HG02852 (cell line): Measurements from ENCODE around the gene MYL4.
"Not testable (repeated sequence)": the region's sequence is repeated elsewhere in the genome, so short reads cannot be mapped to it uniquely, and the experiment has no call there.

Experiments used
- ATAC-seq: cut with Tn5 transposase; IDR thresholded peaks from one replicate; pipeline ENCODE4 v1.9.1; 2021; ENCODE audit warnings: mild to moderate bottlenecking, moderate library complexity; ENCODE audit not compliant: unreplicated experiment

The MYL4 gene

DNA sequence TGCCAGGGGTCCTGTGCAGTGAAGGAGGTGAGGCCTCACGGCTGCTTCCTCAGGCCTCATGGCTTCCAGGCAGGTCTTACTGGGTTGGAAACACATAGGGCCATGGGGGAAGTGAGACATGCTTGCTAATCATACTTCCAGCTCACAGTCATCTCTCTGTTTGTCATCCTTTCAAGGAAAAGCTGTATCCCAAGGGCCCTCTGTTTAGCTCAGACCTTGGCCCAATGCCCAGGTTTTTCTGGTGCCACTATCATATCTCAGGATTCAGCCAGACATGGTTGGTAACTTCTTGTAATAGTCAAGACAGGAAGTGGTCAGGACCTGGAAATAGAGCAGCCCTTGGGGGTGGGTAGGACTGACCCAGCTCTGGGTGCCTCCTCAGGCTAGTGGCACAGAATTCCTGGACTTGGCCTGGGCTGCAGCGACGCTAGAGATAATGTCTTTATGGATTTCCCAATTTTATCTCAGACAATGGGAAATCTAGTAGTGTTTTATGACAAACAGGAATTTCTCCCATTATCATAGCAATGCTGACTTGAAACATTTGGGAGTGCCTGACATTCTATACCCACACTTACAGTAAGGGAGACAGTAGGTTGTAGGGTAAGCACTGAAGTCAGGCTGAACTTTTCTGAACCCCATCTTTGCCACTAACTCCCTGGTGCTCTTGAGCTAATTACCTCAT, 31.0 kb downstream of the MYL4 start:
- ATAC-seq, result no peak

DNA sequence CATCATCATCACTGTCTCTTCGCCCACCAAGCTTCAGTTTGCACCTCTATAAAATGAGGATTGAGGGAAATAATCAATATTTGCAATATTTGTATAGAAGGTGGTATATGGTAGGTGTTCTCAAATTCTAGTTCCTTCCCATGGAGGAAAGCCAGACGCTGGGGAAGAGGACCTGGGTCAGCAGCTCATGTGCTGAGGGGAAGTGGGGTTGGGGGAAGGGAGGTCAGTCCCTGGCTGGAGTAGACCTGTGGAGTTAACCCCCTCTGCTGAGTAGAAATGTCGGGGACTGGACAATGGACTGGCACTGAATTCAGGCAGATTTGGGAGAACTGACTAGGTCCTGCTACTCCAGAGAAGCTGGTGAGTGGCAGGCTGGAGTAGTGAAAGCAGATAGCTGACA, 31.7 kb downstream of the MYL4 start:
- ATAC-seq, result no peak

DNA sequence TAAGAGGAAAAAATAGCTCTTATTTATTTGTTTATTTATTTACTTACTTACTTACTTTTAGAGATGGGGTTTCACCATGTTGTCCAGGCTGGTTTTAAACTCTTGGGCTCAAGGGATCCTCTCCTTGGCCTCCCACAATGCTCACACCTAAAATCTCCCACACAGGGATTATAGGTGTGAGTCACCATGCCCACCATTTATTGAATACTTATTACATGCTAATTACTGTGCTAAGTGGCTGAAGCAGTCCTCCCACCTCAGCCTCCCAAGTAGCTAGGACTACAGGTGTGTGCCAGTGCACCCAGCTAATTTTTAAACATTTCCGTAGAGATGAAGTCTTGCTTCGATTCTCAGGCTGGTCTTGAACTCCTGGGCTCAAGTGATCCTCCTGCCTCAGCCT, 33.5 kb downstream of the MYL4 start:
- ATAC-seq, result no peak

DNA sequence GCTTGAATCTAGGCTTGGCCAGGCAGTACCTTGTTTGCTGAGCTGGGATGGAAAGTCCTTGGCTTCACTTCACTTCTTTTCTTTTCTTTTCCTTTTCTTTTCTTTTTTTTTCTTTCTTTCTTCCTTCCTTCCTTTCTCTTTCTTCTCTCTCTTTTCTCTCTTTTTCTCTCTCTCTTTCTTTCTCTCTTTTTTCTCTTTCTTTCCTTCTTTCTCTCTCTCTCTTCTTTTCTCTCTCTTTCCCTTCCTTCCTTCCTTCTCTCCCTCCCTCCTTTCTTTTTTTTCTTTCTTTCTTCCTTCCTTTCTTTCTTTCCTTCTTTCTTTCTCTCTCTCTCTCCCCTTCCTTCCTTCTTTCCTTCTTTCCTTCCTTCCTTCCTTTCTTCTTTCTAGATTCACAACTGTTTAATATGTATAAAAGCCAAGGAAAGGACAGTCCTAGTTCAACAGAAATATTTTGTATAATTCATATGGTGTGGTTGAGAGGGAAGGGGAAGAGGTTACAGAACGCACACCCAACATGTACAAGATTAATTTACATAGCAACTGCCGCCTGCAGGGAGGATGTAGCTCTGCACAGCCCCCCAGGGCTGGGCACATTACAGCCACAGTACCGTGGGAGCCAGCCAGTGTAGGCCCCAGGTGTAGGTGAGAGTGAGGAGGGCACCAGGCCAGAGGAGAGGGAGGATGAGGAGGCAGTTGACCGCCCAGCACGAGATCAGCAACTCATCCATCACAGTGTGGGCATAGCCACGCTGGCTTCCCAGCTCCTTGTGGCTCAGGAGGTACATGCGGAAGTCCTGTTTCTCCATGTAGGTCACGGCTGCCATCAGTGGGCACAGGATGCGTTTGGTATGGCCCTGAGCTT, 34.8 kb downstream of the MYL4 start:
- ATAC-seq, result no peak

DNA sequence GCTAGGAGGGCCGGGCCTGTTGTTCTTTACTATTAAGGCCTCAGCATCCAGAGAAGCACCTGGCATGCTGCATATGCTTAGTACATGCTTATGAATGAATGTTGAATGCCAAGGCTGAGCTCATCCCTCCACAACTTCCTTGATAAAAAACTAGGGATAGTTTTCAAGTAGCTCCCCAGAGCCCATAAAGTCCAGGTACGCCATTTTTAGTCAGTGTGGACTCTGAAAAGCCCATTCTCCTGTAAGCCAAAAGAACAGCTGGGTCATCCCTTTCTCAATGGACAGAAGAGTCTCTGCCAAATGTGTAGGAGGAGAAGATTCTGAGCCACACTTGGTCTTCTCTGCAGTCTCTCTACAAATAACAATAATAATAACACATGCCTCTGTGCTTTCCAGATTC, 35.5 kb downstream of the MYL4 start:
- ATAC-seq, result no peak

DNA sequence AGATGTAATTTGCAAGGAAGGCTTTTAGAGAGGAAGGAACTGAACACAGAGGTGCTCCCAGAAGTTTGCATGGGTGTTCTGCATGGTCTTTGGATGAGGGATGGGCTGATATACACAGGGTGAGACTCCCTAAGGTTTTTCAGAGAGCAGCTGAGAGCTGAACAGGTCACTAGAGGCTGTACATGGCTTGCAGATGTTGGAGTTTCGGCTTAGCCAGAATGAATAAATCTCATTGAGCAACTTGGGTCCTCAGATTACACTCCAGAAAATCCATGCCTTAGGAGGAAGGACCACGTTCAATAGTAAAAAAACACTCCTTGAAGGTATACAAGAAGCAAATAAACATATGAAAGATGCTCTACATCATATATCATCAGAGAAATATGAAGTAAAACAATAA, 37.0 kb downstream of the MYL4 start:
- ATAC-seq, result no peak

DNA sequence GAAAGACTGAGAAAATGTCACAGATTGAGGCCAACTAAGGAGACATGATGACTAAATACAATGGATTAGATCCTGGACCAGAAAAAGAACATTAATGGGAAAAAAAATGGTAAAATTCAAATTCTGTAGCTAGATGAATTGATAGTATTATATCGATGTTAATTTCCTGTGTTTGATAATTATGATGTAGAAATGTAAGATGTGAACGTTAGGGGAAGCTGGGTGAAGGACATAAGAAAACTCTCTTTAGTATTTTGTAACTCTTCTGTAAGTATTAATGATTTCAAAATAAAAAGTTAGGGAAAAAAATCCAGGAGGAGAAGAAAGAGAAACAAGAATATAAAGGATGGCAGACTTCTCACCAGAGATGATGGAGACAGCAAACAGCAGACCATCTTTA, 41.7 kb downstream of the MYL4 start:
- no peak for ATAC-seq

DNA sequence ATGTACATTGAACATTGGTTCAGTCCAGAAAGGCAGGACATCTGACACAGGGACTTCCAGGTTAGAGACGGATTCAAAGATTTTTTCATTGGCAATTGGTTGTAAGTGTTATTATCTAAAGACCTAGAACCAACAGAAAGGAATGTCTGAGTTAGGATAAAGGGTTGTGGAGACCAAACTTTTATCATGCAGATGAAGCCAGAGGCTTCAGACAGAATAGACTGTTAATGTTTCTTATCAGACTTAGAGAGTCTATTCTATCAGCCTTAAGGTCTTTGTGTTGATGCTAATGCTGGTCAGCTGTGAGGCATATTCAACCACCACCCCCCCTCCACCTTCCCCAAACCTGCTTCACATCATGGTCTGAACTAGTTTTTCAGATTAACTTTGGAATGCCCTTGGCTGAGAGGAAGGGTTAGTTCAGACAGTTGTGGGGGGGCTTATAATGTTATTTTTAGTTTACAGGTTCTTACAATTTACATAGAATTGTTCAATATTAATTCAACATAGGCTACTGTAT, 42.3 kb downstream of the MYL4 start:
- ATAC-seq, result no peak

DNA sequence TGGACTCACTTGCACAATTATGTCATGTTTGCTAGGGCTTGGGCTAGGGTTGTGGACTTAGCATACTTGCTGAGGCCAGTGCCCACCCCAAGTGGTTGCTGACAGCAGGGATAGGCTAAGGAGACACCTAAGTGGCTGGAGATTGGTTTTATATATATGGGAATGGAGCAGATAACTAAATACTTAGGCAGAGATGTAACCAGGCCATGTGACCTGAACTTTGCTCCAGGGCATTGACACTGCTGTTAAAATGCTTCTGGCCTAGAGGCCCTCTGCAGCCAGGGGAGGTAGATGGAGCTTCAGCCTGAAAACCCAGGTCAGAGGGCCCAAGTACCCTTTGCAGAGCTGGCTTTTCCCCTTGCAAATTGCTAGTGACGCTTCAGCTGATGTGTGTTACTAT, 43.1 kb downstream of the MYL4 start:
- no peak for ATAC-seq

DNA sequence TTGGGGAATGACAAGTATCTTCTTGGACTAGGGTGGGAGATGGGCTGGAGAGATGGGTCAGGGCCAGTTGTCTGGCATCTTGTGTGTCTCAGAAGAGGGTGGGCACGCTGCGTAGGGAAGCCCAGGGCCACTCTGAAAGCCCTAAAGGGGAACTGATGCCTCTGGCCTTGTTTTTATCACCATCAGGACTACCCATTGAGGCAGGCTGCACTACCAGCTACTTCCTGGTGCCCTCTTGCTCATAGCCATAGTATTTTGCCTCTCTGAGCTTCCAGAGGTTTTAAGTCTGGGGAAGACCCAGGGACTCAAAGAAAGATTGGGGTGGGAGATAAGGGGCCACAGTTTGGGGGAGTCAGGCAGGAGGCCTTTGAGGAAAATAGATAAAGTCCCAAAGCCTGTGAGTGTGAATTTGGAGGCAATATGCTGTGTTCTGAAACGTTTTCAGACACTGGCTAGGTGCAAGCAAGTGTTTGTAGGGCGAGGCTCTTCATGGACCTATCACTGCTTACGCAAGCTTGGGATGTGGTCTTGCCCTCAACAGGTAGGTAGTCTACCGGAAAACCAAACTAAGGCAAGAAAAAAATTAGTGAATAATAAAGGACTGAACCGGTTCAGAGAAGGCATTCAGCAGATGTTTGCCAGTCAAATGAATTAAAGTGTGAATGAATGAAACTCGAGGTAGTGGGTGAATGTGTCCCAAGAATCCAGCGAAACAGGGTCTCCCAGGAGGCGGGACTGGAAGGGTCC, 43.8 kb downstream of the MYL4 start:
- ATAC-seq, result no peak

DNA sequence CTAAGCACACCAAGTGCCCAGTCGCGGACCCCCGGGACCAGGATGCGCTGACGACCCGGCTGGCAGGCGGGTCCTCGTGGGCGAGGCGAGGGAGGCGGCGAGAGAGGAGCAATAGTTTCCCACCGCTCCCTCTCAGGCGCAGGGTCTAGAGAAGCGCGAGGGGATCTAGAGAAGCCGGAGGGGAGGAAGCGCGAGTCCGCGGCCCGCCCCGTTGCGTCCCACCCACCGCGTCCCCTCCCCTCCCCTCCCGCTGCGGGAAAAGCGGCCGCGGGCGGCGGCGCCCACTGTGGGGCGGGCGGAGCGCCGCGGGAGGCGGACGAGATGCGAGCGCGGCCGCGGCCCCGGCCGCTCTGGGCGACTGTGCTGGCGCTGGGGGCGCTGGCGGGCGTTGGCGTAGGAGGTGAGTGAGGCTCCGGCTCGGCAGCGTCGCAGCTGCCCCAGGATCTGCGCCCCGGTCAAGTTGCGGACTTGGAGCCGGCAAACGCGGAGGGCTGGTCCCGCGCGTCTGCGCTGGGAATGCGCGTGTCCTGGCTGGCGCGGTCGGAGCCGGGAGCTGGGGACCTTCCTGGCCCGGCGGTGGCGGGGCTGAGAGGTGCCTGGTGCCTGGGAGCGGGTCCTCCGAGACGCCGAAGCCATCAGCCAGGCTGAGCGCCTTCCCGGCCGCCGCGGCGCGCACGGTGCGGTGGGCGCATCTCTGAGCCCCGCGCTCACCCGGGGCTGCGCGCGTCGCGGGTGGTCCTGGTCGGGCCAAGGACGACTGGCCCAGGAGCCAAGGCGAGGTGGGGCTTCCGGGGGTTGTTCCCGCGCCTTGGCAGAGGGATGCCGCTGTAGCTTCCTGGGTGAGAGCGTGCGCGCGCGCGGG, 44.6 kb downstream of the MYL4 start, which contains the start of gene ITGB3:
Gene ITGB3, plus strand, starts transcription at position 287 of the 862 bp plus-strand sequence. Its CDS starts 35 bp downstream, at position 322.
- peak; percentile 78 for ATAC-seq

DNA sequence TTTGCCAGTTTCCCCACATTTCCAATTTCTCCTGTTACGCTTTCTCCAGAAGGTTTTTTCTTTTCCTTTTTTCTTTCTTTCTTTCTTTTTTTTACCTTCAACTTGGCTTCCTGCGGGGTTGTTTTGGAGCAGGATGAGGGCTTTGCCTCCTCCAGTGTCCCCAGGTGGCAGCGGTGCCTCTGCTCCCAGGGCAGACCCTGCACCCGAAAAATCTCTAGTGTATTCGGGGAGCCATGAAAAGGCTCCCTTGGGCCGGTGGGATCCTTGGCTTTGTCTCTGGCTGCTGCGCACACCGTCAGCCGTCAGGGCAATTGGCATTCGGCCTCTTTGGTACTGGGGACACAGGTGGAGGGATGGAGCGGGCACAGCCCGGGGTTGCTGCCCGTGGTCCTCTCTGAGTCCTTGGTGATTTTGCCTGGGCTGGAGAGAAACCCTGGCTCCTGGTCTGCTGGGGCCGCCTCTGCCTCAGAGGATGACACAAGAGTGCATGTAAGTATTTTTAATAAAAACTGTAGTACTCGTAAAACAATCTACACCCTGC, 45.3 kb downstream of the MYL4 start:
- ATAC-seq, result no peak

DNA sequence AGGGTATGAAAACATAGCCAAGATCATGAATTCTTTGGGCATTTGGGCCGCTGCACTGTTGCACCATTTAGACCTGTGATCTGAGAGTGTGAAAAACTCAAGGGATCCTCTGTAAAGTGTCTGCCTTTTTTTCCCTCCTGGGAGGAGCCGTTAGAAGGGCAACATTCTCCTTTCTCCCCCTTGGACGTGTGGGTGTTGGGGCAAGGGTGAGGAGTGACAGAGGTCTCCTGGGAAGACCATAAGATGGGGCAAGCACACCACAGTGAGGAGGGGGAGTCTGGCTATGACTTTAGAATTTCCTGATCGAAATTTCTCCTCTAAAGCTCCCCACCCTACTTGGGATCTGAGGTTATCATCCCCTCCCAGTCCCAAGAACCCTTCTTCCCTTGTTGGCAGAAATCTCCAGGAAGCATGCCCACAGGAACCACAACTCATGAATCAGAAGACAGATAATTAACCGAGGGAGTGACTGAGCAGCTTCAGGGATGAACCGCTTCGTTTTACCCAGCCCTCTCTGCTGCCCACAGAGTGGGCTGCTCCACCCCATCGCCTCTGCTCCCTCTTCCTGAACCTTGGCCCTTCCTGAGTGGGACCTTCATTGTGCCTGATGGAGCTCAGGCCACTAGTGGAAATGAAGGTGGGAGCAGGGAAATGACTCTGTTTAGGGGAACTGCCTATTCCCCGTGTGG, 48.6 kb downstream of the MYL4 start:
- ATAC-seq, result no peak

DNA sequence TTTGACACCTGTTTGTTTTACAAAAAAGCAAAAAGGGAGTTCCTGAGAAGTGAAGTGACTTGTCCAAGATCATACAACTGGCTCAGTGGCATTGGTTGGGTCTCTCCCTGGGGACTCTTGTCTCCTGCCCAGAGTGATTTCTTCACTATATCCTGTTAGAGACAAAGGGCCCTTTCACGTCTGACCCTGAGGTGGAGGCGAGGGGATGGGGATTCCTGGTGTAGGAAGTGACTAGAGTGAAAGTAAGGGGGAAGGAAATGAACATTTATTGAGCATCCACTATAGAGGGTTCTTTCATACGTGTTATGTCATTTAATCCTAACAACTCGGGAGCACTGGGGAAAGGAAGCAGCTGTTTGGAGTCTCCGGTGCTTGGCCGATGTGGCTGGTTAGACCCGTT, 53.4 kb downstream of the MYL4 start:
- no peak for ATAC-seq

DNA sequence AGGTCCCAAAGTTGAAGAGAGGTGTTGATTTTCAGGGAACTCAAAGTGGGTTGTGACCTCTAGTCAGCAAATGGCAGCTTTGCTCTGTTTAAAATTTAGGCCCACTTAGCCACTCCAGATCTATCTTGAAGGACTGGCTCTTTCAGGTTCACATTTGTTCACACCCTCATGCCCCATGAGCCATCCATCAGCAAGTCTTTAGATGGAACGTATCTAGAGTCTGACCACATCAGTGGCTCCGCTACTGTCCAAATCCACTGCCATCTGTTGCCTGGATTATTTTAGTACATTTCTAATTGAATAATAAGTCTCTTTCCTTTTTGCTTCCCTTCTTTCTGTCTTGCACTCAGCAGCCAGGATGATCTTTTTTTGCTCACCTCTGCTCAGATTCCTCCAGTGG, 55.0 kb downstream of the MYL4 start:
- ATAC-seq, result no peak

DNA sequence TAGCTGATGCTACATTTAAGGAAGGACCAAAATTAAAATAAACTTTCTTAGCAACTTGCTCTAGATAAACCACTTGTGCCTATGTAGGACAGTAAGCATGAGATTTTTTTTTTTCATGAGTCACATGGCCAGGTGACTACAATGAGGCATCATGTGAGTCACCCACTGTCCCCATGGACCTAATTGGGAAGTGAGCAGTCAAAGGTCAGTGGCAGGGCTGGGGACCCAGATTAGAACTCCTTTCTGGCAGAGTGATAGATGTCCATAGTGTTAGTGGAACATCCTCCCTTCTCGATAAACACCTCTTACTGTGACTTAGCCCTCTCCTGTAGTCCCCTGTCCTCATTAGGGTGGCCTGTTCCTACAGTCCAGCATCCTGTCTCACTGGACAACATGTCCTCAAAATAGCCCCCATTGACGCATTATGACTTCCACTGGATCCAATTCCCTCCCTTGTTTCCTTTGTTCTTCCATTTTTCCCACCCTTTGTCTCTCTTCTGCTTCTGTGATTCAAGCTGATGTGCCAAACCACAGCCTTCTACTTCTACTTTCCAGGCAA, 56.9 kb downstream of the MYL4 start:
- ATAC-seq, result no peak

DNA sequence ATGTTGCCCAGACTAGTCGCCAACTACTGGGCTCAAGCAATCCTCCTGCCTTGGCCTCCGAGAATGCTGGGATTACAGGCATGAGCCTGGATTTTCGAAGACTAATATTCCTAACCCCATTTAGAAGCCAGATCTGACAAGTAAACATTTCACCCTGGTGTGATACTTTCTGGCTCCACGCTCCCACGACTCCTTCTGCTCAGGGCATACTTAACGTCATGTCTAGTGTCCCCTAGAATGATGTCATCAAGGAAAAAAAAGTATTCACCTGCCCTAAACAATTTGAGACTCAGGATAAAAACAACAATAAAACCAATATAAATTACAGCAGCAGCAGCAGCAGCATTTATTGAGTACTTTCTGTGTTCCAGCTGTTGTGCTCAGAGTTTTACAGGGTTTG, 57.6 kb downstream of the MYL4 start:
- ATAC-seq, result no peak

DNA sequence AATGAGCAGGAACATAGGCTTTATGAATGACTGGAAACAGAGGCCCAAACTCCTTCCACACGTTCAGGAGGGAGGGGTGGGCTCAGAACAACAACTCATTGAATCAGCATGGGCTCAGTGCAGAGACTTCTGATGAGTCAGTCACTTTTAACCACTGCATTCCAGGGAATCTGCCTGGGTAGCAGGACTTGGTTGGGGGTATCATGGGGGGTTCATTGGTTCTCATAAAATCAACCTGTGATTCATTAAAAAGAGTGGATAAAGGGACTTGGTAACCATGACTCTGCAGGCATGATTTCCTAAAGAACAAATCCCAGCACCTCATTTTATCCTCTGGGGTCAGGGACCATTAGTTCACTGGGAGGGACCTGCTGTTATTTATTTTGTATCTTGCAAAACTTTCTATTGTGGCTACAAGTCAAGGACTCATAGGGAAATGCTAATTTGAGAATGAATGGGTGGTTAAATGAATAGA, 58.2 kb downstream of the MYL4 start:
- ATAC-seq, result no peak

DNA sequence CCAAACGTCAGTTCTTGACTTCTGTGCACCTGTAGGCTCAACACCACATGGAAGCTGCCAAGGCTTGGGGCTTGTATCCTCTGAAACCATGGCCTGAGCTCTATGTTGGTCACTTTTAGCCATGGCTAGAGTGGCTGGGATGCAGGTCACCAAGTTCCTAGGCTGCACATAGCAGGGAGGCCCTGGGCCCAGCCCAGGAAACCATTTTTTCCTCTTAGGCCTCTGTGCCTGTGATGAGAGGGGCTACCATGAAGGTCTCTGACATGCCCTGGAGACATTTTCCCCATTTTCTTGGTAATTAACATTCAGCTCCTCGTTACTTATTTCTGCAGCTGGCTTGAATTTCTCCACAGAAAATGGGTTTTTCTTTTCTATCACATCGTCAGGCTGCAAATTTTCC, 59.8 kb downstream of the MYL4 start:
- not testable (repeated sequence) for ATAC-seq
